GM18502 (cell line): ENCODE results near the gene RNFT2.

ENCODE experiments used
- ATAC-seq: cut with Tn5 transposase; IDR thresholded peaks from one replicate; pipeline ENCODE4 v1.9.1; 2021; ENCODE audit warnings: mild to moderate bottlenecking; ENCODE audit not compliant: unreplicated experiment, poor library complexity

RNFT2 gene

DNA sequence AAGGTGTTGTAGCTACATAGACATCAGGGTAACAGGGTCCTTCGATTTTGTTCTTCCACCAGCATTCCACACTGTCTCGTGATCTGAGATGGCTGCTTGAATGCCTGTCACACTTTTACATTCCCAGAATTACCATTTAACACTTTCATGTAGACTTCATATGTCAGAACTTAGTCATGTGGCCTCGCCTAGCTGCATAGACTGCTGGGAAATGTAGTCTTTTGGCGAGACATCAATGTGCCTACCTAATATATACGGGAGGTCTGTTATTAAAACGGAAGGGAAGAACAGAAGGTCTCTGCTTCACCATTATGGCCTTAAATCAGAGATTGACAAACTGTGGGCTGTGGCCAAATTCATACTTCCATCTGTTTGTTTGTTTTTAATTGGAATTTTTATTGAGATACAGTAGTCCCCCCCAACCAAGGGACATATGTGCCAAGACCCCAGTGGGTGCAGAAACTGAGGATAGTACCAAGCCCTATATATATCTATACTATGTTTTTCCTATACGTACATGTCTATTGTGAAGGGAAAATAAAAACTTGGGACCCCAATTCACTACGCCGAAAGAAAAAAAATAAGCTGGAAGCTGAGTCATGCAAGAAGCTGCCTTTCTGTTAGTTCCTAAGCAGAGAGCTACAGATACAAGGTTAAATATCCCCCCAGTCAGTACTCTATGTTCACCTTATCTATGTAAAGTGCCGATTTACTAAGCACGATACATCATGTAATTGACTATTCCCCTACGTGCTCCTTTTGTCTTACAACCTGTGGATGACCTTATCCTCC, 154.4 kb downstream of the RNFT2 start:
- ATAC-seq = no peak

DNA sequence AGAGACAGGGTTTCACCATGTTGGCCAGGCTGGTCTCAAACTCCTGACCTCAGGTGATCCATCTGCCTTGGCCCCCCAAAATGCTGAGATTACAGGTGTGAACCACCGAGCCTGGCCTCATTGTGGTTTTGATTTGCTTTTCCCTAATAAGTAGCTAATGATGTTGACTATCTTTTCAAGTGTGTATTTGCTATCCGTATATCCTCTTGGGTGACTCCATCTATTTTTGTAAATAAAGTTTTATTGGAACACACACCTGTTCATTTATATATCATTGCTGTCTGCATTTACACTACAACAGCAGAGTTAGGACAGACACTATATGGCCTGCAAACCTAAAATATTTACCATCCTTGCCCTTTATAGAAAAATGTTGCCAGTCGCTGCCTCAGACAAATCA, 156.8 kb downstream of the RNFT2 start:
- ATAC-seq = no peak

DNA sequence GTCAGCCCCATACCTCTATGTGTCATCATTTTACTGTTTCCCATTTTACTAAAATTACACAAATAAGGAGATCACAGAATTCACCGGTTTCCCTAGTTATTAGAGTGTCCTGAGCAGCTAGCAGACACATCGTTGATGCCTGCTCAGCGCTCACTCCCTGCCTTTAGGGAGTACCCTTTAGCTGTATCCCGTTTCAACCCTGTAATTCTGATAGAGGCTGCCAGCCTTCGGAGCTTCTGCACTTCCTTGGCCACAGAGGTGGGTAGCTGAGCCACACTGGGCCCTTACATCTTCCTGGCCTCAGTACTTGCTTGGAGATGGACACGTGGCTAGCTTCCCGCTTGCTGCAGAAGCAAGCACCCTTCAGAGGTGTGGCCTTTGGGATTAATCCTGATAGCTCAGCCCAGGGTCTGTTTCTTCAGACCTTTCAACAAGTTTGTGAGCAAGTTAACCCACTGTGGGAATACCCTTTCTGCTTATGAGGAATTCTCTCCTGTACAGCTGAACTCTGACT, 158.4 kb downstream of the RNFT2 start:
- no peak for ATAC-seq

DNA sequence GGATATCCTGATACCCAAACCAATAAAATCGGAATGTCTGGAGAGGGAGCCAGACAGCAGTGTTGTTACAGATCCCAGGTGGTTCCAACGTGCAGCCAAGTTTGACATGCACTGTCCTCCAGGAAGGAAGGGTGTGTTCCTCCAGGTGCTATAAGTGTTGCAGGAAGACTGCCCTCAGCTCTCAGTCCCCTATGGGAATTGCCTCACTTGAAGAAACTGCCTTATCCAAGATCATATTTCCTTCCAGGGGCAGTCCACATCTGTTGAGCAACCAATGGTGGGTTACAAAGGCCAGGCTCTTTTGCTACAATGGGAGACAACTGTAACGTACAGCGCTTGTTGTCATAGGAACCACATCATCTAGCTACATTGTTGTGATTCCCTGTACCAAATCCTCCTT, 159.4 kb downstream of the RNFT2 start:
- no peak for ATAC-seq

DNA sequence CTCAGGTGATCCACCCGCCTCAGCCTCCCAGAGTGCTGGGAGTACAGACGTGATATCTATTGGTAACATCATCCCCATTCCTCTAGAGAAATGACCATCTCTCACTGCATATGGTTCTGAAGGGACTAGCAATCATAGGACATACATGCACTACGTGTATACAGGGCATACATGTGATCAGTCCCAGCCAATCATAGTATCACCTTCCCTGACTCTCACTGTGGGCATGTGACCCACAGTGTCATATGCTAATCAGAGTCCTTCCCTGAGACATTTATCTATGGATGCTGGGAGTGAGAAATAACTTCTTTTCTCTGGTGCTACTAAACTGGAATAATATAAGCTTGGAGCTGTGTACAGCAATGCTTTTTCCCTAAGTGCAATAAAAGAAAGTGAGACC, 160.6 kb downstream of the RNFT2 start:
- no peak for ATAC-seq

DNA sequence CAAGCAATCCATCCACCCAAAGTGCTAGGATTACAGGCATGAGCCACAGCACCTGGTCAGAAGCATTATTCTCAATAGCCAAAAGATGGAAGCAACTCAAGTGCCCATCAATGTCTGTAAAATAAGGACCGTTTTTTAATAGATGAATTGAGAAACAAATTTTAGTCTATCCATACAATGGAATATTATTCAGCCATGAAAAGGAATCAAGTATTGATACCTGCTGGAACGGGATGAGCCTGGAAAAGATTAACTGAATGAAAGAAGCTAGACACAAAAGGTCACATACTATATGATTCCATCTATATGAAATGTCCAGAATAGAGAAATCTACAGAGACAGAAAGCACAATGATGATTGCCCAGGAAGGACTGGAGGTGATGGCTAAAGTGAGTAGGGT, 163.5 kb downstream of the RNFT2 start:
- ATAC-seq = no peak
